ENCODE data around the gene JPH4.

DNA sequence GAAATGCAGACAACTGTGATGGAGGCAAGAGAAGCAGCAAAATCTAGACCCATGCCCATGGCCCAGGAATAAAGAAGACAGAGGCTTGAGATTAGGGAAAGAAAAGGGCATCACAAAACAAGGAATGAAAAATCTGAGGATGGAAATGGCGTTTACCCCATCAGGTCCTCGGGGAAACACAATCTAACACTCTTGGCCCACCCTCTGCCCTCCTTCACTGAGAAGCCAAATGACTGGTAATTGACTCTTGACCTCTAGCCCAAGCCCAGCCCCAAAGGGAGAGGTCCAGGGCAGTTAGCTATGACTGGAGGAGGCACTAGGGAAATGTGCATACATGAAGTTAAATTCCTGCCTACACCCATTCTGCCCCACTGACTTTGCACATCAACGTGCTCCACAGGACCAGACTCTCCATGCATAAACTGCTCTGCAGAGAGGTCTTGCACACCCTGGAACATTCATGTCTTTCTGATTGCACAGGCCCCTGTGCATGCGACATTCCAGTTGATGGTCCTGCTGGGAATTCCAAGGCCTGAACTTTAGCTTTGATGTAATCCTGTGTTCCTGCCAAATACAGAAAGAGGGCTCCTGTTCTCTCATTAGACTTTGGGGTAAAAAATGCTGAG is 32.7 kb downstream of the JPH4 start:
- TF ChIP-seq POLR2A (IDR thresholded peaks at IDR 0.05; ENCODE audit: low read length) (no peak), JUN (IDR thresholded peaks at IDR 0.05) (no peak), HOXA7 (CRISPR knock-in tag; IDR thresholded peaks at IDR 0.05) (no peak), RNF2 (IDR thresholded peaks at IDR 0.05; ENCODE audit: borderline replicate concordance, low read depth) (no peak), BHLHE40 (IDR thresholded peaks at IDR 0.05; ENCODE audit: low read depth, low read length) (no peak), ZFP36 (IDR thresholded peaks at IDR 0.05; ENCODE audit: borderline replicate concordance, partially characterized antibody) (no peak), NPAS2 (CRISPR knock-in tag; IDR thresholded peaks at IDR 0.05; ENCODE audit: borderline replicate concordance) (no peak), ZSCAN20 (CRISPR knock-in tag; IDR thresholded peaks at IDR 0.05) (no peak)
- TF ChIP-seq, protein P1, sequence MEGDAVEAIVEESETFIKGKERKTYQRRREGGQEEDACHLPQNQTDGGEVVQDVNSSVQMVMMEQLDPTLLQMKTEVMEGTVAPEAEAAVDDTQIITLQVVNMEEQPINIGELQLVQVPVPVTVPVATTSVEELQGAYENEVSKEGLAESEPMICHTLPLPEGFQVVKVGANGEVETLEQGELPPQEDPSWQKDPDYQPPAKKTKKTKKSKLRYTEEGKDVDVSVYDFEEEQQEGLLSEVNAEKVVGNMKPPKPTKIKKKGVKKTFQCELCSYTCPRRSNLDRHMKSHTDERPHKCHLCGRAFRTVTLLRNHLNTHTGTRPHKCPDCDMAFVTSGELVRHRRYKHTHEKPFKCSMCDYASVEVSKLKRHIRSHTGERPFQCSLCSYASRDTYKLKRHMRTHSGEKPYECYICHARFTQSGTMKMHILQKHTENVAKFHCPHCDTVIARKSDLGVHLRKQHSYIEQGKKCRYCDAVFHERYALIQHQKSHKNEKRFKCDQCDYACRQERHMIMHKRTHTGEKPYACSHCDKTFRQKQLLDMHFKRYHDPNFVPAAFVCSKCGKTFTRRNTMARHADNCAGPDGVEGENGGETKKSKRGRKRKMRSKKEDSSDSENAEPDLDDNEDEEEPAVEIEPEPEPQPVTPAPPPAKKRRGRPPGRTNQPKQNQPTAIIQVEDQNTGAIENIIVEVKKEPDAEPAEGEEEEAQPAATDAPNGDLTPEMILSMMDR (IDR thresholded peaks at IDR 0.05) = no peak
- TF ChIP-seq, protein P2, sequence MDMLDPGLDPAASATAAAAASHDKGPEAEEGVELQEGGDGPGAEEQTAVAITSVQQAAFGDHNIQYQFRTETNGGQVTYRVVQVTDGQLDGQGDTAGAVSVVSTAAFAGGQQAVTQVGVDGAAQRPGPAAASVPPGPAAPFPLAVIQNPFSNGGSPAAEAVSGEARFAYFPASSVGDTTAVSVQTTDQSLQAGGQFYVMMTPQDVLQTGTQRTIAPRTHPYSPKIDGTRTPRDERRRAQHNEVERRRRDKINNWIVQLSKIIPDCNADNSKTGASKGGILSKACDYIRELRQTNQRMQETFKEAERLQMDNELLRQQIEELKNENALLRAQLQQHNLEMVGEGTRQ (IDR thresholded peaks at IDR 0.05) = no peak
- TF ChIP-seq, protein P3, sequence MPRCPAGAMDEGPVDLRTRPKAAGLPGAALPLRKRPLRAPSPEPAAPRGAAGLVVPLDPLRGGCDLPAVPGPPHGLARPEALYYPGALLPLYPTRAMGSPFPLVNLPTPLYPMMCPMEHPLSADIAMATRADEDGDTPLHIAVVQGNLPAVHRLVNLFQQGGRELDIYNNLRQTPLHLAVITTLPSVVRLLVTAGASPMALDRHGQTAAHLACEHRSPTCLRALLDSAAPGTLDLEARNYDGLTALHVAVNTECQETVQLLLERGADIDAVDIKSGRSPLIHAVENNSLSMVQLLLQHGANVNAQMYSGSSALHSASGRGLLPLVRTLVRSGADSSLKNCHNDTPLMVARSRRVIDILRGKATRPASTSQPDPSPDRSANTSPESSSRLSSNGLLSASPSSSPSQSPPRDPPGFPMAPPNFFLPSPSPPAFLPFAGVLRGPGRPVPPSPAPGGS (IDR thresholded peaks at IDR 0.05) = no peak
- TF ChIP-seq, protein P4, sequence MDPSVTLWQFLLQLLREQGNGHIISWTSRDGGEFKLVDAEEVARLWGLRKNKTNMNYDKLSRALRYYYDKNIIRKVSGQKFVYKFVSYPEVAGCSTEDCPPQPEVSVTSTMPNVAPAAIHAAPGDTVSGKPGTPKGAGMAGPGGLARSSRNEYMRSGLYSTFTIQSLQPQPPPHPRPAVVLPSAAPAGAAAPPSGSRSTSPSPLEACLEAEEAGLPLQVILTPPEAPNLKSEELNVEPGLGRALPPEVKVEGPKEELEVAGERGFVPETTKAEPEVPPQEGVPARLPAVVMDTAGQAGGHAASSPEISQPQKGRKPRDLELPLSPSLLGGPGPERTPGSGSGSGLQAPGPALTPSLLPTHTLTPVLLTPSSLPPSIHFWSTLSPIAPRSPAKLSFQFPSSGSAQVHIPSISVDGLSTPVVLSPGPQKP (IDR thresholded peaks at IDR 0.05; ENCODE audit: low read depth, low read length) = no peak

Data from A549 (cell line).